Ovary (tissue), 9 donors: ENCODE results near the gene DNASE1L2. TPM values are rescaled to one million over a fixed set of nuclear protein-coding genes. Genes with fewer than 3 reads are reported as not detected.

Experiments
- DNase-seq, 5 donors: peaks; one replicate each; pipeline ENCODE4 v3.0.0-alpha.2; 2019 to 2020
- H3K27ac ChIP-seq, 2 donors: fragments of 200-600 bp; one replicate each; pipeline versions ENCODE4 v1.5.1 to v1.8.0; 2019 to 2022
- H3K27me3 ChIP-seq: fragments of 200-600 bp; one replicate; pipeline ENCODE4 v1.8.0; 2022
- H3K36me3 ChIP-seq: fragments of 200-600 bp; sonication (generic); one replicate; pipeline ENCODE4 v1.5.1; 2019
- H3K4me1 ChIP-seq: one replicate; pipeline ENCODE4 v1.8.1; 2013; ENCODE audit warnings: mild to moderate bottlenecking, moderate library complexity; ENCODE audit not compliant: insufficient read depth
- H3K4me3 ChIP-seq: fragments of 200-600 bp; sonication (generic); one replicate; pipeline ENCODE4 v1.5.1; 2017
- H3K9me3 ChIP-seq, 2 donors: fragments of 200-600 bp in 1 of 2; sonication (generic) in 1 of 2; one replicate each; pipeline versions ENCODE4 v1.5.1 to v1.8.1; 2013 to 2019; ENCODE audit warnings: mild to moderate bottlenecking in 1 of 2, moderate library complexity in 1 of 2
- EP300 ChIP-seq: sonication (generic); formaldehyde crosslinking; IDR thresholded peaks from one replicate; pipeline ENCODE4 v1.6.1; 2017; ENCODE audit warnings: antibody characterized with exemption
- POLR2A ChIP-seq: fragments of 450-650 bp; IDR thresholded peaks from one replicate; pipeline ENCODE4 v1.6.1; 2017; ENCODE audit warnings: antibody characterized with exemption, mild to moderate bottlenecking, moderate library complexity
- WGBS, 3 donors: extraction: QIAGEN DNeasy Blood & Tissue Kit in 1 of 3; methylation state at CpG; one replicate each; pipeline versions ENCODE4 v1.1.5 to v1.1.7; 2013 to 2017; 5-methylcytosine and 5-hydroxymethylcytosine counted together
- intact Hi-C, 4 donors: fragments of 100-400 bp; cut with DNase I; formaldehyde crosslinking; loops; one replicate each; pipeline versions ENCODE4 v1.11.0 to v1.15.1; 2022 to 2023
- polyA plus RNA-seq, 2 donors: library from polyadenylated mRNA; stranded (reverse); fragments of 200-250 nt in 1 of 2; fragments of 350-450 nt in 1 of 2; fragmentation: Illumina TruSeq in 1 of 2; extraction: RNeasy Lipid Tissue Mini Kit (QIAGEN cat#74804) in 1 of 2; gene quantifications; one replicate each; pipeline ENCODE4 v1.2.3, GENCODE V29; 2013 to 2014
- total RNA-seq, 7 donors: library from RNA; depleted of rRNA in 2 of 7; stranded (reverse); fragments of >200 nt in 2 of 7; fragmentation: NEBNext Ultra II Directional in 3 of 7; extraction: Animal tissue kit (Norgen Biotek cat#: 25700) in 3 of 7; gene quantifications; one replicate each; pipeline versions ENCODE4 v1.1.0 to v1.2.4, GENCODE V29; 2016 to 2023
- TF ChIP-seq, protein P1 (sequence below), 3 donors: fragments of 450-650 bp in 2 of 3; fragments of 200-600 bp in 1 of 3; IDR thresholded peaks; one replicate each; pipeline versions ENCODE4 v1.5.1 to v1.8.0; 2016 to 2022; ENCODE audit warnings: antibody characterized with exemption in 3 of 3, mild to moderate bottlenecking in 1 of 3
- donor health status: DM: no; HTN: no; CAD: no; lungs with moderate emphysema.
- donor health status: DM: no; HTN: no; CAD: no.
- donor health status: Bipolar disorder and iron deficiency.
- donor health status: DM: yes; HTN: yes; CAD: no.
- donor health status: DM: no; HTN: no; CAD: no.
- donor health status: DM: yes; HTN: yes; CAD: no.

The DNASE1L2 gene
- total and polyA plus RNA-seq, 9 donors: 0.37 to 1.1 (median 0.73) TPM; not detected in 1

GRCh38 chr16:2280981-2281542 is 44.8 kb downstream of the DNASE1L2 start:
- WGBS, 3 donors: 59 to 77% (median 71%) methylated on average over 24 of the region's 24 CpGs
- TF ChIP-seq POLR2A: no peak
- TF ChIP-seq EP300: no peak
- TF ChIP-seq, protein P1, sequence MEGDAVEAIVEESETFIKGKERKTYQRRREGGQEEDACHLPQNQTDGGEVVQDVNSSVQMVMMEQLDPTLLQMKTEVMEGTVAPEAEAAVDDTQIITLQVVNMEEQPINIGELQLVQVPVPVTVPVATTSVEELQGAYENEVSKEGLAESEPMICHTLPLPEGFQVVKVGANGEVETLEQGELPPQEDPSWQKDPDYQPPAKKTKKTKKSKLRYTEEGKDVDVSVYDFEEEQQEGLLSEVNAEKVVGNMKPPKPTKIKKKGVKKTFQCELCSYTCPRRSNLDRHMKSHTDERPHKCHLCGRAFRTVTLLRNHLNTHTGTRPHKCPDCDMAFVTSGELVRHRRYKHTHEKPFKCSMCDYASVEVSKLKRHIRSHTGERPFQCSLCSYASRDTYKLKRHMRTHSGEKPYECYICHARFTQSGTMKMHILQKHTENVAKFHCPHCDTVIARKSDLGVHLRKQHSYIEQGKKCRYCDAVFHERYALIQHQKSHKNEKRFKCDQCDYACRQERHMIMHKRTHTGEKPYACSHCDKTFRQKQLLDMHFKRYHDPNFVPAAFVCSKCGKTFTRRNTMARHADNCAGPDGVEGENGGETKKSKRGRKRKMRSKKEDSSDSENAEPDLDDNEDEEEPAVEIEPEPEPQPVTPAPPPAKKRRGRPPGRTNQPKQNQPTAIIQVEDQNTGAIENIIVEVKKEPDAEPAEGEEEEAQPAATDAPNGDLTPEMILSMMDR (IDR thresholded peaks at IDR 0.05): no peak

GRCh38 chr16:2282262-2282661 is 46.0 kb downstream of the DNASE1L2 start:
- TF ChIP-seq EP300 (no peak), POLR2A (no peak)
- TF ChIP-seq, protein P1 (IDR thresholded peaks at IDR 0.05): no peak
- Histone ChIP-seq H3K4me3 (no peak overlapping the region), H3K36me3 (no peaks in the 10 kb centered on the region), H3K4me1 (no peaks in the 10 kb centered on the region), H3K9me3 (no peaks in the 10 kb centered on the region), H3K27me3 (no peaks in the 10 kb centered on the region), H3K27ac (no peak overlapping the region)
- DNase-seq: no peak
- intact Hi-C loops: no loop called here
- 46 to 69% (median 68%) methylated on average over 5 of the region's 5 CpGs for WGBS, 3 donors

More at GRCh38 chr16:2280981-2281542, 44.8 kb downstream of the DNASE1L2 start:
- H3K4me3 ChIP-seq: no peak overlapping the region
- H3K27me3 ChIP-seq: no peaks in the 10 kb centered on the region
- no peaks in the 10 kb centered on the region for H3K36me3 ChIP-seq
- no peak for DNase-seq
- H3K4me1 ChIP-seq: no peaks in the 10 kb centered on the region
- intact Hi-C loops: no loop called here
- H3K9me3 ChIP-seq: no peaks in the 10 kb centered on the region
- no peak overlapping the region for H3K27ac ChIP-seq

DNA sequence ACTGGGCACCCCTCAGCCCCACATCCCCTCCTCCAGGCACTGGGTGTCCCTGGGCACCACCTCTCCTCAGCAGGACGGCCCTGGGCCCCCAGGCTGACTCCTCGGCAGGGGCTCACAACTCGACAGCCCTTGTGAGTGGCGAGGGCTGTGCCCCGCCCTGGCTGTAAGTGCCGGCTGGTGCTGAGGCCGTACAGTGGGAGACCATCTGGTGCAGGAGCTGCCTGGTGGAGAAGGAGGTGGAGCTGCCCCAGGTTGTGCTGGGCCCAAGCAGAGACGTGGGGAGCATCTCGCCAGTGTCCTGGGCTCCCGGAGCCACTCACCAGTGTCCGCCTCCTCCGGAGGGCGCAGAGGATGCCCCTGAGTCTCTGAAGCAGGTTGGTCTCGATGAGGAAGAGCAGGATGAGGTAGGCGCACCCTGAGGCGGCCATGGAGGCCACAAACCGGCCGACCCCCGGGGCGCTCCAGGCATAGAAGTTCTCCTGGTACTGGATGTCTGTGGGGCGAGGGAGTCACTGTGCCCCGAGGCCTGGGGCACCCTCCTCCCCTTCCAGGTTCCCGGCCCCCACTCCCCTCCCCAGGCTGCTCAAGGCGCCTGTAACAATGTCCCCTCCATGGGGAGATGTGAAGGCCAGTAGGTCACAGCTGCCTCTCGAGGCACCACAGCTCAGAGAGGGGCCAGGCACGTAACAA is 46.8 kb downstream of the DNASE1L2 start:
- Histone ChIP-seq H3K4me3 (no peak overlapping the region), H3K27me3 (no peaks in the 10 kb centered on the region), H3K4me1 (no peaks in the 10 kb centered on the region), H3K9me3 (no peaks in the 10 kb centered on the region), H3K36me3 (no peaks in the 10 kb centered on the region), H3K27ac (no peak overlapping the region)
- intact Hi-C loops: no loop called here
- no peak for DNase-seq
- 75 to 81% (median 77%) methylated on average over 26 of the region's 26 CpGs for WGBS, 3 donors
- TF ChIP-seq, protein P1 (IDR thresholded peaks at IDR 0.05): no peak
- no peak for TF ChIP-seq POLR2A
- TF ChIP-seq EP300: no peak

DNA sequence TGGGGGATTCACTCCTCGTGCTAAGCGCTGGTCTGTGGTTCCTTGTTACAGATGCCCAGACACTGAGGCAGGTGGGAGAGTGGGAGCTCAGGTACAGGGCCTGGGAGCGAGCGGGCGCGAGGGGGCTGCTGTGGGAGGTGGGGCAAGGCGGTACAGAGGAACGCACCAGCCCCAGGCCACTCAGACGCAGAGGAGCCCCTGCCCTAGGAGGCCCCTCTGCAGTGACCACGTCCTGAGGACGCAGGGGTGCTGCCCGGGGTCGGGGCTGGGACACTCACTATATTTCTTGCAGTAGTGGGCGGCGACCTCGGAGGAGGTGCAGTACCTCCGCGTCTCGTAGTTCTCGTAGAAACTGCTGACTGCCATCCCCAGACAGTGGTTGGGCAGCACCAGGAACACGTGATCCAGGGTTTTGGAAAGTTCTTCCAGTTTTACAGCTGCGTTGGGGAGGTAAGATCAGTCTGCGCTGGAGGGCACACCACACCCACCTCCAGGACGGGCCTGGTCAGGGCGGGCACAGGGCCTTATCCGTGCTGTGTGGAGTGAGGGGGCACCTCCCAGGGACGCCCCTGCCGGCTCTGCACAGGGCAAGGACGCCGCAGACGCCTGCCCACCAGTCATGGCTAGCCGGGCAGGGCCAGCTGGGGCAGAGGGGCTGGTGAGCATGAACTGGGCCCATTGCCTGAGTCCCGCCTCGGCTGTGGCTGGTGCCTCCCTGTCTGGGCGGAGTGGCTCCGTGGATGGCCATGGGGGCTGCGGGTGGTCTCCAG is 47.9 kb downstream of the DNASE1L2 start:
- intact Hi-C loops: no loop called here
- Histone ChIP-seq H3K4me3 (no peak overlapping the region), H3K27ac (no peak overlapping the region), H3K36me3 (no peaks in the 10 kb centered on the region), H3K4me1 (no peaks in the 10 kb centered on the region), H3K27me3 (no peaks in the 10 kb centered on the region), H3K9me3 (no peaks in the 10 kb centered on the region)
- TF ChIP-seq, protein P1 (IDR thresholded peaks at IDR 0.05): no peak
- TF ChIP-seq EP300 (no peak), POLR2A (no peak)
- DNase-seq: no peak
- WGBS, 3 donors: 54 to 75% (median 69%) methylated on average over 26 to 37 of the region's 37 CpGs
